GM21619 (cell line): ENCODE measurements around the gene SHD.
A peak's percentile ranks its signal among the peaks of the same experiment; 100 is the strongest.
"Not testable (repeated sequence)": the region's sequence is repeated elsewhere in the genome, so short reads cannot be mapped to it uniquely, and the experiment has no call there.

Experiments
- ATAC-seq: cut with Tn5 transposase; IDR thresholded peaks from one replicate; pipeline ENCODE4 v1.9.1; 2021; ENCODE audit not compliant: unreplicated experiment

Gene SHD

DNA sequence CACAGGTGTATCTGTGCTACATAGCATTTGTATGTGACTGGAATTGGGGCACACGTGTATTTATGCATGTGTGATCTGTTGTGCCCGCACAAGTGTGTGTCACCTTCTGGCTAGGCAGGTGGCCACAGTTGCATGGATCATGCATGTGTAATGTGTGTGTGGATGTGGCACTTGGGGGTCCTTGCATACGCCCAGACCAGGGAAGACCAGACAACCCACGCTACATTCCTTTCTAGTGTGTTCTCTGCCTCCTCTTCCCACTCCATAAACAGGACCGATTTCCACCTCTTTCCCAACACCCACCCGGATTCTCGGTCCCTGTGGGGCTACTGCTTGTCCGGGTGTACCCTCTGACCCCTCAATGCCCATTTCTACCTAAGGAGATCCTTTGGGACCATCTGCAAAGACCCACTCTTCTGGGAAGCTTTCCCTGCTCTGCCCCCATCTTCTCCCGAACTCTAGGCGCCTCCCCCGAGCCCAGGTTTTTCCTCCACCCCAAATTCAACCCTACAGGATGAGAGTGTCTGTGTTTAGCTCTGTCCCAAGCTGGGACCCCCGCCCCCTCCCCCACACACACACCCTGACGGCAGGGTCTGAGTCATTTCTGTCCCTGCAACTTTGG is 47.3 kb downstream of the SHD start:
- ATAC-seq, result no peak

DNA sequence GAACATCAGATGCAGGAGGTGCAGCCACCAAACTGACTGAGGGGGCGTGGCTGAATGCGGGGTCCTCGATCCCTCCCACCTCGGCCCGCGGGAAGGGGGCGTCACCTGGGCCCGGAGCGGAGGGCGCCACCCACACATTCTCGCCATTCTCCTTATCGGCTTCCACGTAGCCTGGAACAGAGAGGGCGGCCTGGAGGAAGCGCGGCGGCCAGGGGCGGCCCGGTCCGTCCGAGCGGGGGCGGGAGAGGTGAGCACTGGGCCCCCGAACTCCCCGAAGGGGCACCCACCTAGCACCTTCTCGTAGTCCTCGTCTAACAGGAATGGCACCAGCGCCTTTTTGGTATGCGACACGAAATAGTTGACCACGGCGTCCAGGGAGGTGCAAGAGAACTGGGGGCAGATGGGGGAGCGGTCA is 47.8 kb downstream of the SHD start:
- no peak for ATAC-seq

DNA sequence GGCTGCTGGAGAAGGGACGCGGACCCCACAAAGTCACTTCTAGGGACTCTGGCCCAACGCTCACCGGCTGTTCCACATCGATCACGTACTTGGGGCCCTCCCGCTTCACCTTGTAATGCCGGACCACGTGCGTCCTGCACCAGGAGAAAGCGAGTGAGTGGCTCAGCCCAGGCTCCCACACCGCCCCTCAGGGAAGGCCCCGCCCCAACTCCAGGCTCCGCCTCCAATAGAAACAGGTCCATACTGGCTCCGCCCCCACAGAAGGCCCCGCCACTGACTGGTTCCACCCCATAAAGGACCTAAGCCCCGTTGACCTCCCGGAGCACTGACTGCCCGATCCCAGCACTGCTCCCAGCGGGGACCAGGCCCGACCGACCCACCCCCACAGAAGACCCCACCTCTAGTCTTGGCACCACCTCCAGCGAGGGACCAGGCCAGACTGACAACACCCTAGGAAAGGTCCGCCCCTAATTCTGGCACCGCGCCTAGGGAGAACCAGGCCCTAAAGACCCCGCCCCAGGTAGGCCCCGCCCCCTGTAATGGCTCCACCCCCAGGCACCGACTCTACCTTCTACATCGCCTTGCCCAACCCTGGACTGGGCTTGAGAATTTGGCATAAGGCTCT is 48.3 kb downstream of the SHD start:
- peak; percentile 22 for ATAC-seq

DNA sequence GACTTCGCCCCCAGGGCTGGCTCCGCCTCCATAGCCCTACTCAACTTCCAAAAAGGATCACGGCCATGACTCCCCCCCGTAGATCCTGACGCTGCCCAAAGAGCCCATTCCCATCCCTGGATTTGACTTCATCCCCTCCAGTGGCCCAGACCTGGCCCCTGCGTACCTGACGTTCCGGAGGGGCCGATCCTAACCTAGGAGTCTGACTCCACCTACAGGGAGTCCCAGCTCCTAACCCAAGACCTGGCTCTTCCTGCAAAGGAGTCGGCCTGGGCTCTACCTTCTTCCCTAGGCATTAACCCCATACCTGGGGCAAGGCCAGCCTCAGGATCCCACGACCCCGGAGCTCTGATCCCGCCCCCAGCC is 48.8 kb downstream of the SHD start:
- ATAC-seq, result peak; percentile 16

DNA sequence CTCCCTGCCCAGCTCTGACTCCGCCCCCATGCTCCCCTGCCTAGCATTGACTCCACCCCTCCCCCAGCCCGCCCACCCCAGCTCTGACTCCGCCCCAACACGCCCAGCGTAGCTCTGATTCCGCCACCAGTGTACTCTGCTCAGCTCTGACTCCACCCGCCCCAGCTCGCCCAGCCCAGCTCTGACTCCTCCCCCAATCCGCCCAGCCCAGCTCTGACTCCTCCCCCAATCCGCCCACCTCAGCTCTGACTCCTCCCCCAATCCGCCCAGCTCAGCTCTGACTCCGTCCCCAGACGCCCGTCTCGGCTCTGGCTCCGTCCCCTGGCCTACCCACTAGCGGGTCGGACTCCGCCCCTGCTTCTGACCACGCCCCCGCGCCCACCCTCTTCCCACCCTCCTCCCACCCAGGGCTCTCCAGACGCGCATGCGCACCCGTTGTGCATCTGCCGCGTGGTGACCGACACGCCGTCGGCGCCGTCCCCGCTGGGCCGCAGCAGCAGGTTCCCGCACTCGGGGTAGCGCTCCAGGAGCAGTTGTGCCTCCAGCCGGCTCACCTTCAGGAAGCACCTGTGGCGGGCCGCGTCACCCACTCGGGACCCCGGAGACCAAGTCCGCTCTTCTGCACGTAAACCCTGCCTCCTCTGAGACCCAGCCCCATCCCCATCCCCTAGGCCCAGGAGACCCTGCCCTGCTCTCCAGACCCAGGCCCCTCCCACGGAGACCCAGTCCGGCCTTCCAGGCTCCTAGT is 49.4 kb downstream of the SHD start:
- peak; percentile 76 for ATAC-seq

DNA sequence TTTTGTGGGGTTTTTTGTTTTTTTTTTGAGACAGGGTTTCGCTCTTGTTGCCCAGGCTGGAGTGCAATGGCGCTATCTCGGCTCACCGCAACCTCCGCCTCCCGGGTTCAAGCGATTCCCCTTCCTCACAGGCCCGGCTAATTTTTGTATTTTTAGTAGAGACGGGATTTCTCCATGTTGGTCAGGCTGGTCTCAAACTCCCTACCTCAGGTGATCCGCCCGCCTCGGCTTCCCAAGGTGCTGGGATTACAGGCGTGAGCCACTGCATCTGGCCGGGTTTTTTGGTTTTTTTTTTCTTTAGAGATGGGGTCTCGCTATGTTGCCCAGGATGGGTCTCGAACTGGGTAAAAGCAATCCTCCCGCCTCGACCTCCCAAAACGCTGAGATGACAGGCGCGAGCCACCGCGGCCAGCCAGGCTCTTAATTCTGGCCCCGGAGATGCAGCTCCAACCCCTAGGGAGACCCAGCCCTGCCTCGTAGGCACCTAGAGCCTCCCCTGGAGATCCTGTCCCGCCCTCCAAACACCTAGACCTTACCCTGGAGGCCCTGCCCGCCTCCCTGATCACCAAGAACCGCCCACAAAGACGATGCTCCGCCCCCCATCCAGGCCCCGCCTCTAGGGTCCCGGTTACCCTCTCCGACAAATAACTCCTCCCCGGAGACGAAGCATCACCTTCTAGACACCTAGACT is 50.1 kb downstream of the SHD start:
- ATAC-seq, result not testable (repeated sequence)

DNA sequence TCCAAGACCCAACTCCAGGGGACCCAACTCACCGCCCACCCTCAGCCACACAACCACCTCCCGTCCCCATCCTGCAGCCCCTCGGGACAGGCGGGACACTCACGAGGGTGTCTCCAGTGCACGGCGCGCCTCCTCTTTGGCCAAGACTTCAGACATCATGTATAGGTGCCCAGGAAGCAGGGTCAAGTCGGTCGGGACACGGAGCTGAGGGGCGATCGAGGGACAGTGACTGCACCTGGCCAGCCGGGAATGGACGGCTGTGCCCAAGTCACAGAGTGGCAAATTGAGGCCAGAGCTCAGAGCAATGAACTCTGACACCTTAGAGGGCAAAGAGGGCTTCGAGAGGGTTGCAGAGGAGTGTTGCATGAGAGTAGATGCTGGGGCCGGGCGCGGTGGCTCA is 50.8 kb downstream of the SHD start:
- ATAC-seq, result no peak

DNA sequence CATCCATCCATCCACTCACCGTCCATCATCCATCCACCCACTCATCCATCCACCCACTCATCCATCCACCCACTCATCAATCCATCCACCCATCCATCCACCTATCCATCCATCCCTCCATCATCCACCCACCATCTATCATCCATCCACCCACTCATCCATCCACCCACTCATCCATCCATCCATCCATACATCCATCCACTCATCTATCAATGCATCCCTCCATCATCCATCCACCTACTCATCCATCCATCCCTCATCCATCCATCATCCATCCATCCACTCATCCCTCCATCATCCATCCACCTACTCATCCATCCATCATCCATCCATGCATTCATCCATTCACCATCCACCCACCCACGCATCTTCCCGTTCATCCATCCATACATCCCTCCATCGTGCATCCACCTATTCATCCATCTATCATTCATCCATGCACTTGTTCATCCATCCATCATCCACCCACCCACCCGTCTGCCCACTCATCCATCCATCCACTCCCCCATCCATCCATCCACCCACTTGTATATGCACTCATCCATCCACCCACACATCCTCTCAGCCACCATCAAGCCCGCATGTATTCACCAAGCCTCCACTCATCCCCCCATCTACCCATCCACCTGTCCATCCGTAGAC is 56.0 kb downstream of the SHD start:
- no peak for ATAC-seq

DNA sequence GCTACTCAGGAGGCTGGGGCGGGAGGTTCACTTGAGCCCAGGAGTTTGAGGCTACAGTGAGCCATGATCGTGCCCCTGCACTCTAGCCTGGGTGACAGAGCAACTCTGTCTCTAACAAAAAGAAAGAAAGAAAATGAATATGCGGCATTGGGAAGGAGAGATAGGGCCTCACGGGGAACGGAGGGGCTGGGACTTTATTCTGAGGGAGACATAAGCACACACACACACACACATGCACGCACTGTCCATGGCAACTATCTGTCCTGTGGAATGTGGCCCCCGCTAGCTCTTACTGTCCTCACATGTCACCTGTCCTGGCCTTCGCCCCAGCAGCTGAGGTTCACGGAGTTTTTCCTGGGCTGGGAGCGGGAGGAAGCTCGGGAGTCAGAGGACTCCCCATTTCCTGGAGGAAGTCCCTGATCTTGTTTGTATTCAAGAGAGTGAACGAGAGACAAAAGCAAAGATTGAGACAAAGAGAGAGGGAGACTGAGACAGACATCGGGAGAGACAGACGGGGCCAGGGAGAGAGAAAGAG is 58.9 kb downstream of the SHD start:
- ATAC-seq, result no peak

DNA sequence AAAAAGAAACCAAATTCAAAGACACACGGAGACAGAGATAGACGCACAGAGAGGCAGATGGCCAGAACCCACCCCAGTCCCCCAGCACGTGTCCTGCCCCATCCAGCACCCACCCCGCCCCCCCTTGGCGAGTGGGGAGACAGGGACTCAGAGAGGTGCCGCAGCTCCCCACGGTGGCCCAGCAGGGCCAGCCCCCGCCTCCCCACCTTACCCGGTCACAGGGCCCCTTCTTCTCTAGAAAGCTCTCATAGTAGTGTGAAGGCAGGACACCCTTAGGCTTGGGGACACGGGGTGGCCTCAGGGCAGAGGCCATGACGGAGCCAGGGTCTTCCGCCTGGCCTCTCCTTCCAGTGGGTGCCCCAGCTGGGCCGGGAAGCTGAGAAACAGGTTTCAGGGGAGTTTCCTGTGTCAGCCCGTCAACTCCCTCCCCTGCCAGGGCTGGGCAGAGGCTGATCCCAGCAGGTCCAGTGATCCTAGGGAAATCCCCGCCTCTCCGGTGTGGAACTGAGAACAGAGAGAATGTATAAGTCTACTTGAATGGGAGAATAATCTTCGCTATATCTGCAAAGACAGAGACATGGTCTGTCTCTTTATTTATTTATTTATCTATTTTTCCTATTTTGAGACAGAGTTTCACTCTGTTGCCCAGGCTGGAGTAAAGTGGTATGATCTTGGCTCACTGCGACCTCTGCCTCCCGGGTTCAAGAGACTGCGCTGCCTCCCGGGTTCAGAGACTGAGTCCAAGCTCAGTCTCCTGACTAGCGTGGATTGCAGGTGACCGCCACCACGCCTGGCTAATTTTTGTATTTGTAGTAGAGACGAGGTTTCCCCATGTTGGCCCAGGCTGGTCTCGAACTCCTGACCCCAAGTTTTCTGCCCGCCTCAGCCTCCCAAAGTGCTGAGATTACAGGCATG is 59.6 kb downstream of the SHD start, which contains the start of gene STAP2:
Gene STAP2 (minus strand): TSS at position 387 of the 915 bp plus-strand sequence. CDS start 74 bp downstream, at position 313.
- no peak for ATAC-seq
